GM18502 (cell line): Measurements from ENCODE around the gene VIPR2.

ENCODE experiments used
- ATAC-seq: cut with Tn5 transposase; IDR thresholded peaks from one replicate; pipeline ENCODE4 v1.9.1; 2021; ENCODE audit warnings: mild to moderate bottlenecking; ENCODE audit not compliant: unreplicated experiment, poor library complexity

The VIPR2 gene

DNA sequence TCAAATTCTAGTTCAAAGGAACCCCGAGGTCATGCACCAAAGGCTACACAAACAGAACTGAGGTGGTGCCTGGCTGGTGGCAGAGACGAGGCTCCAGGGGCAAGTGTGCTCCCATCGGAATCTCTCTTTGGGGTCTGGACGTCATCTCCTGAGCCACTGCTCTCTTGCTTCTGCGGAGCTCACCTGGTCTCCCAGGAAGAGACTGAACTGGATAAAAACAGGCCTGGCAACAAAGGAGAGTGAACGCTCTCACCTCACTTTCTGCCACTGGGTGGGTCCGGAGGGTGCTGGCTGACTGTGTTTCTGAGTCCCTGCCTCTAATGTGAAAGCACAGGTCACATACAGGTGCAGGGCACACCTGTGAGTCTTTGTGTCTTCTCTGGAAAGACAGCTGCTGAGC is 22.4 kb downstream of the VIPR2 start:
- ATAC-seq, result no peak

DNA sequence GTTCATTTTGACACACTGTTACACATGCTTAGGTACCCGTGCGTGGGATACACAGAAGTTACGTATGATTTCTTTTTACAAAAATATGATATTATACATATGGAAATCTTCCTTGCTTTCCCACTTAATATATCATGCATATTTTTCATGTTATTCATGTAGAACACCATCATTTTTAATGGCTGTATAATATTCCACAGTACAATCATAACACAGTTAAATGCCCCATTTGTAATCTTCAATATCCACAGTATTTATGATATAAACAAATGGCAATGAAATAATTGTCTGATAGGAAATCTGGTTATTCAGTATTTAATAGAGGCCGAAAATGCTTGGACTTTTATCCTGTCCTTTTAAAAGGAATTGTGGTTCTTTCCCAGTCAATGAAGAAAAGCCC is 23.2 kb downstream of the VIPR2 start:
- ATAC-seq, result no peak

DNA sequence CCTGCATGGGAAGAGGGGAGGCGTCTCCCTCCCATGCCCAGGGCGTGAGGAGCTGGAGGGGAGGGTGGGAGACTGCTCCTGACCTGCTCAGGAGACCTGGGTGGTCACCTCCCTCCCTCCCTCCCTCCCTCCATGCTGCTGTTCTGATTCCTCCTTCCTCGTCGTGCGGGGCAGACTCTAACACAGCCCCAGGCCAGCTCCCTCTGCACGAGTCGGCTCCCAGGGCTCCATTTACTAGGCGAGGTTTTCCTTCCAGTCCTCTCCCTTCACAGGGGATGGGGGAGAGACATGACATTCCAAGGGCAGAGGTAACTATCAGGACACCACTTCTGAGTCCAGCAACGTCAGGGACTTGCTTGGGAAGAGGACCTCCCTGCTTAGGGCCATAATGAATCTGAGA is 23.6 kb downstream of the VIPR2 start:
- ATAC-seq, result no peak

DNA sequence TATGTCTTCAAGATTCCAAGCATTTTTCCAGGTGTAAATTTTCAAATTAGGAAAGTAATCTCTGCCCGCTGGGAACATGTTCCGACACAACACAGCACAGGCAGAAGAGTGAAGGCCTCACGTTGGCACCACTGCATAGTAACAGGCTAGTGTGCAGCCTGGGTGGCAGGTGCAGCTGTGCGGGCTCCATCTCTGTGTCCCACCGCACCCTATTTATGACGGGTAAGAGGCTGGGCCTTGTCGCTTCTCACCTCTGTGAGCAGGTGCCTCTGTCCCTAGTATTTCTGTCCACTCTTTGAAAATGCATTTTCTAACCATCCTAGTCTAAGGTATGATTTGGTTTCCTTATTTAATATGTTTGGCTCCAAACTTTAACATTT is 24.1 kb downstream of the VIPR2 start:
- no peak for ATAC-seq

DNA sequence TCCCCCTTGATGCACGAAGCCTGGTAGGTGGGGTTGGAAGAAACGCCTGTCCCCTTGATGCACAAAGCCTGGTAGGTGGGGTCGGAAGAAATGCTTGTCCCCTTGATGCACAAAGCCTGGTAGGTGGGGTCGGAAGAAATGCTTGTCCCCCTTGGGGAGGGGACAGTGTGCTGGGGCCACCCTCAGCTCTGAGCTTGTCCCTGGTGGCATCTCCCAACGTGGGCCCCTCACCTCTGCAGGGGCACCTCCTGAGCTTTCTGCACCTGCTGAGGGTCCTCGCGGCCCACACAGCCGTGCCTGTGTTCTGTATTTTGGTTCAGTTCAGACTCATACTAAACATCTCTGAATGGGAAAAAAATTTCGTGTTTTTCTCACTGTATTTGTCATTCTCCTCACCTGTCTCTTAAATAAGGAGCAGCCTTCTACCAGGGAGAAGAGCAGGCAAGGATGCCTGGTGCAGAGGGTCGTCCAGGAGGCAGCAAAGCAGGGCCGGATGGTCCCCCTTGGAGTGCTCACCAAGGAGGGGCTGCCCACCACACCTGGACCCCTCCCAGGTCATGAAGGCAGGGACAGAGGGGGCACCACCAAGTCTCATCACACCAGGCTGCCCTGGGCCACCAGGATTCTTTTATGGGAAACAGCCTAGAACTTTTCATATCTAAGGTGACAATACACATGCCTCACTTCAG is 24.7 kb downstream of the VIPR2 start:
- no peak for ATAC-seq

DNA sequence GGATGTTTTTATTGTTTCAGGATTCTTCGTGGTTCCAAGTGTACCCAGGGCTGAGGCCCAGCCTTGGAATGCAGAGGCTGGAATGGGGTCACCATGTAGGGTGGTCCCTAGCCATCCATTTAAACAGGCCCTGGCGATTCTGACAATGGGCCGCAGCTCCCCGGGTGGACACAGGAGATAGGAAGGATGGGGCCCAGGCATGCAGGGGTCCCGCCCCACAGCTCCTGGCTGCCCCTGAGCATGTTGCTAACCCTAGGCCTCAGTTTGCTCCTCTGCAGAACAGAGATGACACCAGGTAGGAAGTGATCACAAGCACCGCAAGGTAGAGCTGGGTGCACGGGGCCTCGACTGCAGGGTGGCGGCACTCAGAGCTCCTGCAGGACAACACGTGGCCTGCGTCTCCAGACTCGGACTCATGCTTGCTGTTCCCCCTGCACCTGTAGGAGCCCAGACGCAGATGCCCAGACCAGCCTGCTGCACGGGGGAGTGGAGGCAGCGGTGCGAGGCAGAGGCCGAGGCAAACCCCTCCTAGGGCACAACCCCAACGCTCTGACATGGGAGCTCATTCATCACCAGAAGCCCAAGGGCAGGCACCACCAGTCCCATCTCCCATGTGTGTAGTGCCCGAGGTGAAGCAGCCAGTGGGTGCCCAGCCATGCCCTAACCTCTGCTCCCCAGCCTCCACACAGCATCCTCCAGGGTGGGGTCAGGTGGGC is 25.5 kb downstream of the VIPR2 start:
- ATAC-seq, result no peak

DNA sequence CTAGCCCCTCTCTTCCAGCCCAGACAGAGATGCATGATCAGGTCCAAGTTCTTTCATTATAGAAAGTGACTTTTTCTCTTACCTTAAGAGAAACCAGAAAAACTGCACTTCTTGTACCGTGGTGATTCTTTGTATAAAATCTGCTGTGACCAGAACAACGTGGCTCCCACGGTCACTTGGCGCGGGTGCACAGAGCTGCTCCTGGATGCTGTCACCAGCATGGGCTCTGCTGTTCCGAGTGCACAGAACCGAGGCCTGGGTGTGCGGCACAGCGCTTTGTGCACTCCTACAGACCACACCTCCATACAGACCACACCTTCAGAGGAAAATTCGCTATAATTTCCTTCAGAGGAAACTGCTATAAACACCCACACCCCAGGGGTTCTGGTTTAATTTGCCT is 26.0 kb downstream of the VIPR2 start:
- no peak for ATAC-seq

DNA sequence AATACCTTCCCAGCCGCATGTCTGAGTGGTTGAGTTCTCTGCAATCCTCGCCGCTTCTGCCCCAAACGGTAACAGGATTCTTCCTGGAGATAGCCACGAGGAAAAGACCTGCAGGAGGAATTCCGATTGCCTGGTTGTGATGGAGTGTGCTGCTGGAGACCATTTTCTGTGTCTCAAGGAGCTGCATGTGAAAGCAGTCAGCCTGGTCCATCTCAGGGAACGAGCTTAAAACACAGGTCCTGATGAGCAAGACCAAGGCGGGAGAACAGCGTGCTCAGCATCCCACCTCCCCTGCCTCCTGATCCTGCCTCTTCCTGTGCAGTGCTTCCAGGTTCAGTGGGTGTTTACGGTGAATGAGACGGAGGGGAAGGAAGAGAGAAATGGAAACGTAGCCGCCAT is 26.5 kb downstream of the VIPR2 start:
- no peak for ATAC-seq

DNA sequence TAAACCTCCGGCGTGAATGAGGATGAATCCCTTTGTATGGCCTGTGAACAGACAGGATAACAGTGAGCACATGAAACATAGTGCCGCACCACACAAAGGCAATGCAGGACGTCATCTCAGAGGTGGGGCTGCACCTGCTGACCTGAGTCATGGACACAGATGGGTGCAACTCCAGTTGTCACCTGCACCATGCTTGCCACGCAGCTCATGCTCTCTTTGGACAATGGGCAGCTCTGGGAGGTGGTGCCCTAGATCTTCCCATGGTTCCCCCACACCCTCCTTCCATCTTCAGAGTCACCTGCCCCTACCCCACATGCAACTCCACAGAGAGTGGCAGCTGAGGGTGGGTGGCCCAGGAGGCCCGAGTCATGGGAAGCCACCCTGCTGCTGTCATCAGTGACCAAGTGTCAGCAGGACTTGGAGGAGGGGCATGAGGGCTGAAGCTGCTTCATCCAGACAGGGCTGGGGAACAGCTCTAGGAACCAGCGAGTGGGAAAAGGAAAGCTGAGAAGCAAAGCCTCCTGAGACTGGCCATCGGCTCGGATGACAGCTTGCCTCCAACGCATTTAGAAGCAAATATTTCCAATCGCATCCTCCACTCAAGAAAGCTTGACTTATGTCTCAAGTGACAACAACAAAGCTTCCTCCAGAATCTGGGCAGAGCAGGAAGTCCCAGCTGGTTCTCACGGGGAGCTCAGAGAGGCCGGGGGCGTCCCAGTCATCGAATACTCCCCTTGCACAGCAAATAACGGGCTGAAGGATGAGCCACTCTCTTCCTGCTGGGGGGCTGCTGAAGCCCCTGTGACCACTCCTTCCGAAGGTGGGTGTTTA is 27.1 kb downstream of the VIPR2 start:
- ATAC-seq, result no peak

DNA sequence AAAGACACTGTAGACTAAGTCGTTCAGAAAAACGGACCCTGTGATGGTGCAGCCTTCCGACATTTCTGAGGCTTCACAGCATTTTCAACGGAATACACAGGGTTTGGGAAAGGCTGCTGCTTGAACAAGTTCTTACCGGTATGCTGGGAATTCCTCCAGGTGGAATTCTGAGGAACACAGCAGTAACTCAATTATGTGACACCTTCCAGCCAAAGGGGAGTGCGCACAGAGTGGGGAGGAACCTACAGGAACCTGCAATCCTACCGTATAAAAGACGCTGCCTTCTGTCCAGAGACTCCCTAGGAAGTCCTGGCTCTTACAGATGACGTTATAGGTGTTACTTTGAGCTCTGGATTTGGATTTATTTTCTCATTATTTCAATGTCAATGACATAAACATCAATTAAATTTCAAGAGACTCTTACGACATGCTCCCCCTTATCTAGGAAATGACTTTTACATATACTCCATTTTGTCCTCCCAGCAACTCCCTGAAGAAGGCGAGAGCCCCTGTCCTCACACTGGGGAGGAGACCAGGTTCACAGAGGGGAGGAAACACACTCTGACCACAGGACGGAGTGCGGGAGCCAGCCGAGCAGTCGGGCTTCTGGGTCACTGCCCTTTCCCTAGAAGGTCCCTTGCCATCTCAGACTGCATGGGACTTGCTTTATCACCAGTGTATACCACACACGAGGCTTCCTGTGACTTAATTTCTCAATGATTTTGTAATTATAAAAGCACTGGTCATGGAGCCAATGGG is 27.9 kb downstream of the VIPR2 start:
- no peak for ATAC-seq

DNA sequence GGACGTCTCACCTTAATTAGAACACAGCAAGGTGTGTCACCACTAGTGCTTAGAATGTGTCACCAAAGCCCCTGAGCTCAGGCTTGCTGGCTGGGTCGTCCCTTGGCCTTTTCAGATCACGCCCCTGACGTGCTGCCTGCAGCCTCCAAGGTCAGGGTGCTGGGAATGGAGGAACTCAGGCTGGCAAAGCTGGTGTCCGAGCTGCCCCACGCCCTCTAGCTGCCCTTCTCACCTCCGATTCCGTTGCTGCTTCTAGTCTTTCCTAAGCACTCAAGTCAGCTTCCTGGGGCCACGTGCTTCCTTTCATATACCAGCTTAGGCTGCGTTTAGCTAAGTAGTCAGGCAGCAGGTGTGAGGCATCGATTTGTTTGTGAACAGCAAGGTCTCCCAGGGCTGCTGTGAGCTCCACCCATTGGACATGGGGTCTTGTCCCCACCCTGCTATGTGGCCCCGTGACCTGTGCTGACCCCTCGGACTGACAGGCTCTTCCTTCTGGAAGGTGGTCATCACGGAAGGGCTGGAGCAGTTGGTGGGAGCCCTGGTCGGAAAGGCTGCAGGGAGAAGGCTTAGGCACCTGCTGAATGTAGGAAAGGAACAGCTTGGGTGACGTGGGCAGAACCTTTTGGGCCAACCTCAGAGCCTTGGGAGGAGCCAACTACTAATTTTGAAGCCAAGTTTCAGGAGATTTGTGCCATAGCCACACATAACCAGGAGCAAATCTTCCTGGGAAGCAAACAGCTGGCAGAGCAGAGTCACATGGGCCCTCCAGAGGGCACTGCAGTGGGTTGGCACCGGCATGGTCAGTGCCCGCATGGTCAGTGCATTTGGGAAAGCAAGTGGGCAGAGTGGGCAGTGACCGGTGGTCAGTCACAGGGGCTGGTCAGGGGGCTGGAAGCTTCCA is 28.8 kb downstream of the VIPR2 start:
- ATAC-seq, result no peak

DNA sequence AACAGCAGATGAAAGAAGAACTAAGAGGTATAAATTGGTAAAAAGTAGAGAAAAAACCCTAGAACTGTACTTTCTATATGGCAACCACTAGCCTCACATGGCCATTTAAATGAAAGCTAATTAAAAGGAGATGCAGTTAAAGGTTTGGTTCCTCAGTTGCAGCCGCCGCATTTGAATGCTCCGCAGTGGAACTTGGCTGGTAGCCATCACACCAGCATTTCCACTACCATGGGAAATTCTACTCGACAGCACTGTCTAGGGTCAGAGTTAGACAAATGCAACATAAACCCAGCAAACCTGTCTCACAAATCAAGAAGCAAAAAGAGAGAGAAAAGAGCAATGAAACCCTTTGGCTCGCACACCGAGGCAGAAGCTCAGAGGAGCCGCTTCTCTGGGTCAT is 29.7 kb downstream of the VIPR2 start:
- ATAC-seq, result no peak

DNA sequence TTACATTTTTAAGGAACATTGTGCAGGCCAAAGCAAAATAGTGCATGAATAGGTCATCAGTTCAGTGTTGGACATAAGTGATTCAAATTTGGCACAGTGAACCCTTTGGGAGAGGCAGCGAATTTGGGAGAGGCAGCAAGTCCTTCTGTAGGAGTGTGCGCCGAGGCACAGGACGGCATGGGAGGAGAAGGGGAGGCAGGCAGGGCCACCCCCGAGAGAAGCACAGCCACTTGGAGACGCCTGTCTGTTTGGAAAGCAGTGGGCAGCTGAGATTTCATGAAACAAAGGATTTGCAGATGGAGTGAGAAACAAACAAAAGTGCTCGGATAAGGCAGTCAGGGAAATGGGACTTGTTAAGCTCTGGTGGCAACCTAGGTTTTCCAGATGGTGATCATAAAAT is 30.6 kb downstream of the VIPR2 start:
- ATAC-seq, result no peak

DNA sequence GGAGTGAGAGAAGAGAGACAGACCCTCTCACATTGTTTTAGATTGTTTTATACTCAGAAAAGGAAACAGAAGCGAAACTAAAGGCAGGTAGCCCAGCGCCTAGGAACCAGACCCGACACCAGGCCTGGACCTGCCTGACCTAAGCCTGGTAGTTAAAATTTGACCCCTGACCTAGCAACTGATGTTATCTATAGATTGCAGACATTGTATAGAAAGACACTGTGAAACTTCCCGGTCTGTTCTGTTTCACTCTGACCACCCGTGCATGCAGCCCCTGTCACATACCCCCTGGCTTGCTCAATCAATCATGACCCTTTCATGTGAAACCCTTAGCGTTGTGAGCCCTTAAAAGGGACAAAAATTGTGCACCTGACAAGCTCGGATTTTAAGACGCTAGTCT is 31.6 kb downstream of the VIPR2 start:
- ATAC-seq, result no peak

DNA sequence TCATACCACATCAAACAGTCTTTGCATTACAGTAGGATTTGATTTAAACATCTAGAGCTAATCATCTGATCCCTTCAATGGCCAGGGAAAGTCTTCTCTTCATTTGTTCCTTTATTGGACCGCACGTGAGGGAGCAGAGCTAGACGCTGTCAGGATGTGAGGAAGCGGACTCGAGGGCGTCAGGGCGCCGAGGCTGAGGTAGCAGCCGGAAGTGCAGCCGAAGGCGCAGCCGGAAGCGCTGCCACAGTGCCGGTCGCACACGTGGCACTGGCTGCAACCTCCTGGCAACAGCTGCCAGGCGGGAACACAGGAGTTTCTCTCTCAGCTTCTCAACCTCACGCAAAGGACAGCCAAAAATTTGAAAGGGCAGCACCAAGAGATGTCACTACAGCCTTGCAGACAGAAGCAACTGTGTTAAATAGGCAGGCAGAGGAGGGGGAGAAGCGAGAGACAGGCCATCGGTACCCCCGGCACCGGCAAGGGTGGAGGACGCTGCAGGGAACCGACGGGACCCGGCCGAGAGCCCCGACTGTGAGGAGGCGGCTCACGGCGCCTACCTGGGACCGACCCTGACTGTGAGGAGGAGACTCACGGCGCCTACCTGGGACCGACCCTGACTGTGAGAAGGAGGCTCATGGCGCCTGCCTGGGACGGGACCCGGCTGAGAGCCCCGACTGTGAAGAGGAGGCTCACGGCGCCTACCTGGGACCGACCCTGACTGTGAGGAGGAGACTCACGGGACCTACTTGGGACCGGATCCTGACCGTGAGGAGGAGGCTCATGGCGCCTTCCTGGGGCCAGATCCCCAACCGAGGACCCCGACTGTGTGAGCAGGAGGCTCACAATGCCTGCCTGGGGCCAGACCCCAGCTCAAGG is 32.3 kb downstream of the VIPR2 start:
- no peak for ATAC-seq

DNA sequence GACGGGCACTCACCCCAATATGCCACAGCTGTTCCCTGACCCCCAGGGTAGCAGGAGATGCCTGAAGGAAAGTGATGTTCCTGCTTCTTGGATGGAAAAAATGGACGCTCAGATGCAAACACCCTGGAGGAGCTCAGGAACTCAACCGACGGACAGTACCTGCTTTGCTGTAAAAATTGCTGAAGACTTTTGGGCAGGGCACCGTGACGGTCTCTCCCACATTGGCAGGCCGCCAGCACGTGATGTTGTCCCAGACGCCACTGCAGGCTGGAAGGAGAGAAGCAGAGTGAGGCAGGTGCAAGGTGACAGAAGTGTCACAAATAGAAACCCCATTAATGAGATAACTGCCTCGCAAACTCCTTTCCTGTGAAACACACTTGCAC is 35.0 kb downstream of the VIPR2 start:
- ATAC-seq, result no peak

DNA sequence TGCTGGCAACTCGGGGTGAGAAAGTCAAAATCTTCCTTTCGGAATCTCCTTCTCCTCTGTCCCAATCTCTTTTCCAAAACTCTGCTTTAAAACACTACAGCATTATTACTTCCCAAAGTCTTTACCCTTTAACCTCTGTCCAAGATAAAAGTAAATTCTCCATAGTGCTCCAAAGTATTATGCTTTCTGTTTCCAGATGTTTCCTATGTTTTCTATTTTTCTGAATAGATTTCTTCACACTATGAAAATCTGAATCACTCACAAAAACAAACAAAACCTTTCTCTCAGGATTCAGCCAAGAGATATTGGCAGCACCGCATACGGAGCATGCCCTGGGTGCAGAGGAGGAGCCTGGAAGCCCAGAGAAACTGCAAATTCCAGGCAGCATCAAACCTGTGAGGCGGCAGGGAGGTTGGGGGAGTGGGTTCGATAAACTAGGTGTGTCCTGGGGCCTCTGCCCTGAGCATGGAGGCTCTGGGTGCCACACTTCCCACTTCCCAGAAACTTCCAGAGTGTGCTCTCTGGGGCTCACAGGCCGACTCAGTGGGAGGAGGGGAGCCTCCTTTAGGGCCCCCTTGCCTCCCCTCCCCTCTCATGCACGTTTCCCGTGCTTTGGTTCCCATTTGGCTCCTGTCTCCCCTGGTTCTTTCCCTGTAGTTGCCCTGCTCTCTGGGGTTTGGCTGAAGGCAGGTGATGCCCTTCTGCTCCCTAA is 35.6 kb downstream of the VIPR2 start:
- no peak for ATAC-seq

DNA sequence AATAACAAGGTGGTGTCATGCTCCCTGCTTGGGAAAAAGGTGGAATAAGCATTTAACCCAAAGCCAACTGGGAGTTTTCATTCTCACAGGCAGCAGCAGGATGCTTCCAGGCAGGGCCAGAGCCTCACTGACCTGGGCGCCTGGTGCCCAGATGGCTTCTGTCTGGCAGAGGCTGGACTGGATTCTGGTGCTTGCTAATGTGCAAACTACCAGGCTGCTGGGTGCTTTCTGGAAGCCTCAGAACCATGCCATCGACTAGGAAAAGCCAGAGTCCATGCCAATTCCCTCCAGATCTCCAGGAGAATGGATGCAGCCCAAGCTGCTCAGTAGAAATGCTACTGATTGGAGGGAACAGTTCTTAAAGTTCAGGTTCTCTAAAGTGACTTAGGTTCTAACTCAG is 36.2 kb downstream of the VIPR2 start:
- no peak for ATAC-seq
